Measurements from ENCODE around the gene DDX54.
A peak's percentile ranks its signal among the peaks of the same experiment; 100 is the strongest.

DDX54 gene

DNA sequence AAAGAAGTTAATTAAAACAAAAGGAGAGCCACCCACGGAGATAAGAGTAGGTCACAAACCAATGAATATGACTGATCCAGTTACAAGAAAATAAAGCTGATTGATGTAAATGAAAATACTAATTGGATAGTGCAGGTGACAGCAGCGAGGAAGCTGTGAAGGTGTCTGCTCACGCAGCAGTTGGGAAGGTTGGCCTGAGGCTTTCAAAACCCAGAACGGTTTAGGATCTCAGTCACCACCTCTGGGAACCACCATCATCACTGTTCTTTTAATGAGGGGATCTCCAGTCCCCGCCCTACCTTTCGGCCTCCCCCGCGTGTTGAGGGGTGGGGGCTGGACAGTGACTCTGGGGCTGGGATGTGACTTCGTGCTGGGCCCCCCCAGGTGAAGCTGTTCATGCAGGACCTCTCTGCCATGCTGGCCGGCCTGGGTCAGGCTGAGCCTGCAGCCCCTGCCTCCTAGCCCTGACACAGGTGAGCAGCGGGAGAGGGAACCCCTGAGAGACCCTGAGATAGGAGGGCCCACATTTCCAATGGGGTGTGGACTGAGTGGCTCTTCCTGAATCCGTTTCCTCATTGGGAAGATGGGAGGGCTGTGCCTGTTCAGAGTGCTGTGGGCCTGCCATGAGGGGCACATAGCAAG lies 27.9 kb downstream of the DDX54 start:
- TF ChIP-seq, protein P1, sequence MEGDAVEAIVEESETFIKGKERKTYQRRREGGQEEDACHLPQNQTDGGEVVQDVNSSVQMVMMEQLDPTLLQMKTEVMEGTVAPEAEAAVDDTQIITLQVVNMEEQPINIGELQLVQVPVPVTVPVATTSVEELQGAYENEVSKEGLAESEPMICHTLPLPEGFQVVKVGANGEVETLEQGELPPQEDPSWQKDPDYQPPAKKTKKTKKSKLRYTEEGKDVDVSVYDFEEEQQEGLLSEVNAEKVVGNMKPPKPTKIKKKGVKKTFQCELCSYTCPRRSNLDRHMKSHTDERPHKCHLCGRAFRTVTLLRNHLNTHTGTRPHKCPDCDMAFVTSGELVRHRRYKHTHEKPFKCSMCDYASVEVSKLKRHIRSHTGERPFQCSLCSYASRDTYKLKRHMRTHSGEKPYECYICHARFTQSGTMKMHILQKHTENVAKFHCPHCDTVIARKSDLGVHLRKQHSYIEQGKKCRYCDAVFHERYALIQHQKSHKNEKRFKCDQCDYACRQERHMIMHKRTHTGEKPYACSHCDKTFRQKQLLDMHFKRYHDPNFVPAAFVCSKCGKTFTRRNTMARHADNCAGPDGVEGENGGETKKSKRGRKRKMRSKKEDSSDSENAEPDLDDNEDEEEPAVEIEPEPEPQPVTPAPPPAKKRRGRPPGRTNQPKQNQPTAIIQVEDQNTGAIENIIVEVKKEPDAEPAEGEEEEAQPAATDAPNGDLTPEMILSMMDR (IDR thresholded peaks at IDR 0.05), result no peak
- peaks cover 11% of the 10 kb centered on the region in 2 experiments for H3K4me1 ChIP-seq (ENCODE audit: control insufficient read depth in 1 of 2, insufficient read depth in 1 of 2, low read depth in 1 of 2, low read length in 1 of 2)
- H3K36me3 ChIP-seq, result peaks cover 52% of the 10 kb centered on the region
- peaks cover 42% of the 10 kb centered on the region for H3K27me3 ChIP-seq
- H3K27ac ChIP-seq, result no peak overlapping the region
- H3K4me3 ChIP-seq (ENCODE audit: low read depth in 1 of 2, low read length in 1 of 2), result no peak overlapping the region
- no peaks in the 10 kb centered on the region for H3K9me3 ChIP-seq

DNA sequence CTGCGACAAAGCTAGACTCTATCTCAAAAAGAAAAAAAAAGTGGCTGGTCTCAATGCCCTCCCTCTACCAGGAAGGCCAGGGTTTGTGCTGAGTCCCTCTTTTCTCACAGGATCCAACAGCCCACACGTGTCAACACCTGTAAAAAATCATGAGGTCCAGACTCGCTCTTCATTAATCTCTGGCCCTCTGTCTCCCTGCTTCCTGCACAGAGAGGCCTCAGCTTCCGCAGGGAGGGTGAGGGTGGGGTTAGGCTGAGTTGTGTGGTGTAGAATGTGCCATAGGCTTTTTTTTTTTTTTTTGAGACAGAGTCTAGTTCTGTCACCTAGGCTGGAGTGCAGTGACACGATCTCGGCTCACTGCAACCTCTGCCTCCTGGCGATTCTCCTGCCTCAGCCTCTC lies 29.6 kb downstream of the DDX54 start:
- H3K27me3 ChIP-seq, result peaks cover 59% of the 10 kb centered on the region
- no peak overlapping the region for H3K27ac ChIP-seq
- H3K4me1 ChIP-seq (ENCODE audit: control insufficient read depth in 1 of 2, insufficient read depth in 1 of 2, low read depth in 1 of 2, low read length in 1 of 2), result peaks cover 11% of the 10 kb centered on the region in 2 experiments
- no peaks in the 10 kb centered on the region for H3K9me3 ChIP-seq
- TF ChIP-seq, protein P1 (IDR thresholded peaks at IDR 0.05), result no peak
- H3K4me3 ChIP-seq (ENCODE audit: low read depth in 1 of 2, low read length in 1 of 2), result no peak overlapping the region
- peaks cover 35% of the 10 kb centered on the region for H3K36me3 ChIP-seq

DNA sequence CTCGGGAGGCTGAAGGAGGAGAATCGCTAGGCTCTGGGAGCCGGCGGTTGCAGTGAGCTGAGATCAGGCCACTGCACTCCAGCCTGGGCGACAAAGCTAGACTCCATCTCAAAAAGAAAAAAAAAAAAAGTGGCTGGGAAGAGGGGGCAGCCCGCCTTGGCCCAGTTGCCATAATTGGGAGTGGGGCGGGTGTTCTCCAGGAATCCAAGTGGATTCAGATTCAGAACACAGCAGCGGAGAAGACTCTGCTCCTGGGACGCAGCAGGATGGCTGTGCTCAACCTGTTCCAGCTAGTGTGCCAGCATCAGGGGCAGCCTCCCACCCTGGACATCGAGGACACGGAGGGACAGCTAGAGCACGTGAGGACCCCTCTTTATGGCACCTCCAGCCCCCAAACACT lies 30.2 kb downstream of the DDX54 start:
- Histone ChIP-seq H3K9me3 (no peaks in the 10 kb centered on the region), H3K4me1 (ENCODE audit: control insufficient read depth in 1 of 2, insufficient read depth in 1 of 2, low read depth in 1 of 2, low read length in 1 of 2) (peaks cover 11% of the 10 kb centered on the region in 2 experiments), H3K36me3 (peaks cover 29% of the 10 kb centered on the region), H3K4me3 (ENCODE audit: low read depth in 1 of 2, low read length in 1 of 2) (no peak overlapping the region), H3K27ac (no peak overlapping the region), H3K27me3 (peaks cover 65% of the 10 kb centered on the region)
- TF ChIP-seq, protein P1 (IDR thresholded peaks at IDR 0.05), result no peak

DNA sequence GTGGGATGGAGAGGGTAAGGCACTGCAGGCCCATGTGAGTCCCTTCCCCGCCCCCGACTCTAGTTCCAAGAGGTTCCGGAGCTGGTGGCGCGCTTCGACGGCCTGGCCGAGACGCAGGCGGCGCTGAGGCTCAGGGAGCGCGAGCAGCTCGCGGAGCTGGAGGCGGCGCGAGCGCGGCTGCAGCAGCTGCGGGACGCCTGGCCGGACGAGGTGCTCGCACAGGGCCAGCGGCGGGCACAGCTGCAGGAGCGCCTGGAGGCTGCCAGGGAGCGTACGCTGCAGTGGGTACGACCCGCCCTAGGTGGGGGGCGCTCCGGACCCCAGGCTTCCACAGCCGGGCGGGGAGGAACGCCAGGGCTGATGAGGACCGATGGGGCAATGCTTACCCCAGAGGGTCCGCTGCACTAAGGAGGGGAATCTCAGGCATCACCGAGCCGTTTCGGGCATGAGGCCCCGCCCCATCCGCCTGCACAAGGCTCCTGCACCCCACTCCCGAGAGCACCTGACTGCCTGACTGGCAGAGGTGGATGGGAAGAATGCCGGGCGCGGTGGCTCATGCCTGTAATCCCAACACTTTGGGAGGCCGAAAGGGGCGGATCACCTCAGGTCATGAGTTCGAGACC lies 30.8 kb downstream of the DDX54 start:
- TF ChIP-seq, protein P1 (IDR thresholded peaks at IDR 0.05), result no peak
- Histone ChIP-seq H3K4me1 (ENCODE audit: control insufficient read depth in 1 of 2, insufficient read depth in 1 of 2, low read depth in 1 of 2, low read length in 1 of 2) (peaks cover 11% of the 10 kb centered on the region in 2 experiments), H3K4me3 (ENCODE audit: low read depth in 1 of 2, low read length in 1 of 2) (no peak overlapping the region), H3K9me3 (no peaks in the 10 kb centered on the region), H3K27ac (no peak overlapping the region), H3K27me3 (peaks cover 71% of the 10 kb centered on the region), H3K36me3 (peaks cover 23% of the 10 kb centered on the region)

DNA sequence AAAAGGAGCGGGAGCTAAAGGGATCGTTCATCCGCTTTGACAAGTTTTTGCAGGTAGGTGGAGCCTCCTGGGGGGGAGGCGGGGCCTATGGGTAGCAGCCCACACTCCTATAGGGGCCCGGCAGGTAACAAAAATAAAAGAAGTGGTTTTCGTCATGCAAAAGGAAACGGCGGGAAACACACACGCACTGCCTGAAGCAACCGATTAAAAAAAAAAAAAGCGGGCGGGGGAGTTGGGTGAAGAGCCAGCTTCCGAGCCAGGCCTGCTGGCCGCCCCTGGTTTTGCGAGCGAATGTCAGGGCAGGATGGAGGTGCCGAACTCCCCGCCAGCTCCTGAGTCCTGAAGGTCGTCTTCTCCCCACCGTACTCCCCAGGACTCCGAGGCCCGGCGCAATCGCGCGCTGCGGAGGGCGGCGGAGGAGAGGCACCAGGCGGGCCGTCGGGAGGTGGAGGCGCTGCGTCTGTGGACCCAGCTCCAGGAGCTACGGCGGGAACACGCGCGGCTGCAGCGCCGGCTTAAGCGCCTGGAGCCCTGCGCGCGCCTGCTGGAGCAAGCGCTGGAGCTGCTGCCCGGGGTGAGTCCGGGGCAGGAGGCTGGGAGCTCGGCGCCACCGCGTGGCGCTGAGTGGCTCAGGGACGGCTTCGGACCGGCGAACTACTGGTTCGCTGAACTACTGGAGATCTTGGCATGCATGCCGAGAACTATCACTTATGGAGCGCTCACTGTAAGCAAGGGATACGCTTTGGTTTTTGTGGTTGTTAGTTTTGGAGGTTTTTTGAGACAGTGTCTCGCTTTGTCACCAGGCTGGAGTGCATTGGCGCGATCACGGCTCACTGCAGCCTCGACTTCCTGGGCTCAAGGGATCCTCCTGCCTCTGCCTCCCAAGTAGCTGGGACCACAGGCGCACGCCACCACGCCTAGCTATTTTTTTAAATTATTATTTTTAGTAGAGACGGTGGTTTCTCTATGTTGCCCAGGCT lies 32.2 kb downstream of the DDX54 start:
- H3K36me3 ChIP-seq, result peaks cover 10% of the 10 kb centered on the region
- H3K27me3 ChIP-seq, result peaks cover 84% of the 10 kb centered on the region
- no peak overlapping the region for H3K27ac ChIP-seq
- H3K9me3 ChIP-seq, result no peaks in the 10 kb centered on the region
- H3K4me3 ChIP-seq (ENCODE audit: low read depth in 1 of 2, low read length in 1 of 2), result peak overlapping the region; percentile 13 to 47
- TF ChIP-seq, protein P1 (IDR thresholded peaks at IDR 0.05), result no peak
- H3K4me1 ChIP-seq (ENCODE audit: control insufficient read depth in 1 of 2, insufficient read depth in 1 of 2, low read depth in 1 of 2, low read length in 1 of 2), result peaks cover 11% of the 10 kb centered on the region in 2 experiments
